Activated B cell treated with CpG ODN at 0.5 μM for 24 hours (primary cell): ENCODE measurements around the gene GTF3C1. TPM values are rescaled to one million over a fixed set of nuclear protein-coding genes. Genes with fewer than 3 reads are reported as not detected.

ENCODE experiments used
- ATAC-seq: fragments of 200-7000 bp; cut with Tn5 transposase; one replicate; pipeline ENCODE4 v1.10.0; 2021; ENCODE audit warnings: low read depth, mild to moderate bottlenecking, moderate library complexity
- CTCF ChIA-PET: fragments of 350-600 bp; sonication (Branson Sonifier 250); formaldehyde crosslinking; loops from one replicate; lab custom pipeline; 2021; ENCODE audit warnings: antibody characterized with exemption; lab: Charles Lee
- POLR2A ChIA-PET: fragments of 350-600 bp; sonication (Branson Sonifier 250); formaldehyde crosslinking; loops from one replicate; lab custom pipeline; 2021; ENCODE audit warnings: antibody characterized with exemption; lab: Charles Lee
- DNase-seq: peaks from one replicate; pipeline ENCODE4 v3.0.0; 2022
- H3K27ac Mint-ChIP-seq: one replicate; pipeline ENCODE4 v1.8.0; 2020; ENCODE audit warnings: mixed read lengths
- H3K27me3 Mint-ChIP-seq: one replicate; pipeline ENCODE4 v1.8.0; 2021; ENCODE audit warnings: mixed read lengths
- H3K36me3 Mint-ChIP-seq: one replicate; pipeline ENCODE4 v1.8.0; 2021; ENCODE audit warnings: low read depth, mixed read lengths
- H3K4me1 Mint-ChIP-seq: one replicate; pipeline ENCODE4 v1.8.0; 2021; ENCODE audit warnings: mixed read lengths
- H3K4me3 Mint-ChIP-seq: one replicate; pipeline ENCODE4 v1.8.0; 2020; ENCODE audit warnings: mild to moderate bottlenecking, mixed read lengths
- H3K9me3 Mint-ChIP-seq: one replicate; pipeline ENCODE4 v1.8.0; 2020; ENCODE audit warnings: mixed read lengths
- intact Hi-C: fragments of 100-400 bp; cut with micrococcal nuclease; formaldehyde crosslinking; loops from one replicate; pipeline ENCODE4 v1.15.1; 2024
- total RNA-seq: library from RNA; stranded (reverse); gene quantifications from 2 replicates; pipeline ENCODE4 v1.2.3, GENCODE V29; 2022
- TF ChIP-seq, protein P1 (sequence below): fragments of 200-600 bp; IDR thresholded peaks from one replicate; pipeline ENCODE4 v1.8.0; 2022; ENCODE audit warnings: antibody characterized with exemption, mild to moderate bottlenecking

Gene GTF3C1
- total RNA-seq, 1 donor from 2014 or later = 52.3 TPM

DNA sequence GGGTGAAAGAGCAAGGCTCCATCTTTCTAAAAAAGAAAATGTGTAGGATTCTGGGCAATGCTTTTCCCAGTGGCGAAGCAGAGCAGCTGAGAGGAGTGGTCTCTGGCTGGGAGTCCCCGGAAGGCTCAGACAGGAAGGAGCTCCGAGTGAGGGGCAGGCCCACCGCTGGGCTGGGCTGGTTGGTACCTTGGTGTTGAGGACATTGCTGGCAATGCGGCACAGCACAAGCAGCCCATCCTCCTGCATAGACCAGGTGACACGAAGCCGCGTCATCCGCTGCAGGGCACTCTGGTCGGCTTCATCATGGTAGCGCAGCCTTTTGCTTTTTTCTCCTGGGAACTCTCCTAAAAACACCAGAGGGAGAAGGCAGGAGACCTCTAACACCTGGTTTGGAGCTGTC lies 63.9 kb downstream of the GTF3C1 start:
- CTCF ChIA-PET = no interaction called here
- H3K27me3 Mint-ChIP-seq = no peaks in the 10 kb centered on the region

DNA sequence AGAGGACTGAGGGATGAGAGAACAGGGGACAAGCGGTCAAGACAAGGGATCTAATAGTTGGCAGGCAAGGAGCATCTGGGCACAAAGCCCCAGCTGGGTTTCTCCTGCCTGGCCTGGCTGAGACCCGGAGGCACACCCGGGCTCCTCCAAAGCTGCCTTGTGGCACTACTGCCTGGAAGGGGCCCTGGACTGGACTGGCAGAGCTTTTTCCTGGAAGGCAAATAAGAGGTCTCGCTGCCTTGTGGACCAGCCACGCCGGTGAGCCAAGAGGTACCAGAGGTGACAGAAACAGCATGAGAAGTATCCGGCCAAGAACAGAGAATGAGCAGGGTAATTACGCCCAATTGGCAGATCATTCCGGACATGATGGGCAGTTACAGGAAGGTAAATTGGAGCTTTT lies 64.6 kb downstream of the GTF3C1 start:
- H3K27ac Mint-ChIP-seq = no peak overlapping the region
- POLR2A ChIA-PET = no interaction called here
- H3K36me3 Mint-ChIP-seq = peaks cover 93% of the 10 kb centered on the region

More for the DNA sequence above, 63.9 kb downstream of the GTF3C1 start:
- Mint-ChIP-seq H3K9me3 (no peaks in the 10 kb centered on the region), H3K27ac (no peak overlapping the region), H3K4me1 (no peaks in the 10 kb centered on the region), H3K4me3 (no peak overlapping the region), H3K36me3 (peaks cover 88% of the 10 kb centered on the region)
- POLR2A ChIA-PET = no interaction called here
- no peak for DNase-seq
- ATAC-seq = no peak
- intact Hi-C loops = no loop called here
- TF ChIP-seq, protein P1, sequence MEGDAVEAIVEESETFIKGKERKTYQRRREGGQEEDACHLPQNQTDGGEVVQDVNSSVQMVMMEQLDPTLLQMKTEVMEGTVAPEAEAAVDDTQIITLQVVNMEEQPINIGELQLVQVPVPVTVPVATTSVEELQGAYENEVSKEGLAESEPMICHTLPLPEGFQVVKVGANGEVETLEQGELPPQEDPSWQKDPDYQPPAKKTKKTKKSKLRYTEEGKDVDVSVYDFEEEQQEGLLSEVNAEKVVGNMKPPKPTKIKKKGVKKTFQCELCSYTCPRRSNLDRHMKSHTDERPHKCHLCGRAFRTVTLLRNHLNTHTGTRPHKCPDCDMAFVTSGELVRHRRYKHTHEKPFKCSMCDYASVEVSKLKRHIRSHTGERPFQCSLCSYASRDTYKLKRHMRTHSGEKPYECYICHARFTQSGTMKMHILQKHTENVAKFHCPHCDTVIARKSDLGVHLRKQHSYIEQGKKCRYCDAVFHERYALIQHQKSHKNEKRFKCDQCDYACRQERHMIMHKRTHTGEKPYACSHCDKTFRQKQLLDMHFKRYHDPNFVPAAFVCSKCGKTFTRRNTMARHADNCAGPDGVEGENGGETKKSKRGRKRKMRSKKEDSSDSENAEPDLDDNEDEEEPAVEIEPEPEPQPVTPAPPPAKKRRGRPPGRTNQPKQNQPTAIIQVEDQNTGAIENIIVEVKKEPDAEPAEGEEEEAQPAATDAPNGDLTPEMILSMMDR = no peak

DNA sequence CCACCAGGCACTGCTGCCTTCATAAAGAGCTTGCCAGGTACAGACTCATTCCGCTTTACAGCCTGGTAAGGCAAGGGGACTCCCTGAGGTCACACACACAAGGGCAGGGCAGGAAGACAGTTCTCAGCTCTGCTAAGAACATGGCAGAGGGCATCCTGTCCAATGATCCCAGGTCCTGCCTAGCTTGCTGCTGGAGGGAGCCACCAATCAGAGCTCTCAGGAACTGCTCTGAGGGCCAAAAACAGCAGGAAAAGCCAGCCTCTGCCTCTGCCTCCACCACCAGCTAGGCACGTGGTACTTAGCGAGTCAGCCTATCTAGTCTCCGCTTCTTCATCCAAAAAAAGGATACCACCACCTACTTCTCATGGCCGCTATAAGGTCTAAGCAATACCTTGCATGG lies 66.1 kb downstream of the GTF3C1 start:
- no peaks in the 10 kb centered on the region for H3K27me3 Mint-ChIP-seq
- CTCF ChIA-PET = no interaction called here

More for the DNA sequence above, 64.6 kb downstream of the GTF3C1 start:
- no peak for DNase-seq
- Mint-ChIP-seq H3K9me3 (no peaks in the 10 kb centered on the region), H3K4me3 (no peak overlapping the region), H3K27me3 (no peaks in the 10 kb centered on the region), H3K4me1 (no peaks in the 10 kb centered on the region)
- intact Hi-C loops = no loop called here
- ATAC-seq = no peak
- CTCF ChIA-PET = no interaction called here
- TF ChIP-seq, protein P1 = no peak

DNA sequence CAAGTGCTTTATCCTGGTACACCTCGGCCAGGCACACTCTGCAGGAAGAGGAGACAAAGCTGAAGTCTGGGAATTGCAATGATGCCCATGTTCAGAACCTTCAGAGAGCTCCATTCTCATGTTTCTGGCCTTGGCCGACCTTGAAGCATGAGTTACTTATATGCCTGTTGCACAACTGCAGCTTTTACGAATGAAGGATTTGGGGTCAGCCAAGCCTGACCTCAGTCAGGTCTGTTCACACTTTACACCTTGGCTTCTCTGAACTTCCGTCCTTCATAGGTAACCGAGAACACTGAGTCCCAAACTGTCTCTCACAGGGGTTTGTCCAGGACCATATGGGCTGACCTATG lies 66.7 kb downstream of the GTF3C1 start:
- TF ChIP-seq, protein P1 = no peak
- Mint-ChIP-seq H3K9me3 (no peaks in the 10 kb centered on the region), H3K27me3 (no peaks in the 10 kb centered on the region), H3K27ac (no peak overlapping the region), H3K4me1 (no peaks in the 10 kb centered on the region), H3K4me3 (no peak overlapping the region), H3K36me3 (peaks cover 92% of the 10 kb centered on the region)
- DNase-seq (no peak), ATAC-seq (no peak)
- ChIA-PET CTCF (no interaction called here), POLR2A (no interaction called here)
- intact Hi-C loops = no loop called here

More for the DNA sequence above, 66.1 kb downstream of the GTF3C1 start:
- intact Hi-C loops = no loop called here
- H3K9me3 Mint-ChIP-seq = no peaks in the 10 kb centered on the region
- TF ChIP-seq, protein P1 = no peak
- ATAC-seq = no peak
- no peaks in the 10 kb centered on the region for H3K4me1 Mint-ChIP-seq
- DNase-seq = no peak
- no peak overlapping the region for H3K4me3 Mint-ChIP-seq
- H3K36me3 Mint-ChIP-seq = peaks cover 92% of the 10 kb centered on the region
- no peak overlapping the region for H3K27ac Mint-ChIP-seq
- POLR2A ChIA-PET = no interaction called here

DNA sequence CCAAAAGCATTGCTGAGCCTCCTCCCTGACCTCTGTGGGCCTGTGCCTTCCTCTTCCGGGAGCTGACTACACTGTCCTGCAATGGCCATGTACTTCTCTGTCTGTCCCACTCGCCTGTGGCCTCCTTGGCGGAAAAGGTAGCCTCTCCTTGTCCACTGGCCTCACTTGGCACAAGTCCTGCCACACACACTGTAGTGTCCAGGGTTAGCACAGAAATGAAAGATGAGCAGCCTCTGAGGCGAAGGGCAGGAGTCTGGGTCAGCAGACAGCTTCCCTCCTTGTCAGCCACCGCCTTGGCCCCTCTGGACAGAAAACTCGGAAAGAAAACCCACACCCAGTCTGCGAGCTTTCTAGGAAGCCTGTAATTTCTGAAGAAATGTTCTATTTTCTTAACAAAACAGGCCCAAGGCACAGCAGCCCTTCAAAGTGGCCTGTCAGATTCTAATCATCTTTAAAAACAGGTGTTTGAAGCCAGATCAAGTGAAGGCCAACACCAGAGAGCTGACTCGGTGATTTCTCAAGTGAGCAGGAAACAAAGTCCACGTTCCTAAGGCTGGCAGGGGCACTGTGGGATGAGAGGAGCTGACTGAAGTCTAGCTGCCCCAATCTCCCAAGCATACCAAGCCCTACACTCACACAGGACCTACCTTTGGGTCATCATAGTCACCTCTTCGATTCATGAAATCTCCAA lies 67.2 kb downstream of the GTF3C1 start:
- no peaks in the 10 kb centered on the region for H3K27me3 Mint-ChIP-seq
- TF ChIP-seq, protein P1 = no peak
- H3K27ac Mint-ChIP-seq = no peak overlapping the region
- ChIA-PET CTCF (no interaction called here), POLR2A (no interaction called here)
- DNase-seq (no peak), ATAC-seq (no peak)
- intact Hi-C loops = no loop called here
- H3K4me1 Mint-ChIP-seq = no peaks in the 10 kb centered on the region
- peaks cover 93% of the 10 kb centered on the region for H3K36me3 Mint-ChIP-seq
- no peaks in the 10 kb centered on the region for H3K9me3 Mint-ChIP-seq
- H3K4me3 Mint-ChIP-seq = no peak overlapping the region
